Tibial artery (tissue), 4 donors: ENCODE measurements around the gene MRGPRD.

Experiments used
- DNase-seq, 2 donors: peaks; one replicate each; pipeline ENCODE4 v3.0.0-alpha.2; 2019
- H3K27ac ChIP-seq, 2 donors: fragments of 200-600 bp; sonication (generic) in 1 of 2; 1 replicate in 1 of 2; 2 replicates in 1 of 2; pipeline ENCODE4 v1.5.1; 2018 to 2019; ENCODE audit warnings: mild to moderate bottlenecking in 1 of 2
- H3K27me3 ChIP-seq, 2 donors: fragments of 200-600 bp; sonication (generic) in 1 of 2; one replicate each; pipeline versions ENCODE4 v1.5.1 to v1.6.0; 2016 to 2019
- H3K36me3 ChIP-seq, 3 donors: fragments of 200-600 bp; sonication (generic) in 2 of 3; one replicate each; pipeline ENCODE4 v1.5.1; 2016 to 2019; ENCODE audit warnings: mild to moderate bottlenecking in 2 of 3
- H3K4me1 ChIP-seq, 4 donors: fragments of 200-600 bp; sonication (generic) in 2 of 4; 1 replicate in 3 of 4; 2 replicates in 1 of 4; pipeline ENCODE4 v1.5.1; 2016 to 2019
- H3K4me3 ChIP-seq, 2 donors: fragments of 200-600 bp; sonication (generic) in 1 of 2; 1 replicate in 1 of 2; 2 replicates in 1 of 2; pipeline ENCODE4 v1.5.1; 2018 to 2019; ENCODE audit warnings: mild to moderate bottlenecking in 2 of 2
- H3K9me3 ChIP-seq, 3 donors: fragments of 200-600 bp; sonication (generic) in 1 of 3; one replicate each; pipeline ENCODE4 v1.5.1; 2016 to 2019
- intact Hi-C: fragments of 100-400 bp; cut with DNase I; formaldehyde crosslinking; loops from one replicate; pipeline ENCODE4 v1.15.0; 2023; ENCODE audit warnings: low total_unique reads
- TF ChIP-seq, protein P1 (sequence below), 2 experiments: fragments of 200-600 bp in 1 of 2; fragments of 450-650 bp in 1 of 2; IDR thresholded peaks; one replicate each; pipeline ENCODE4 v1.5.1; 2017 to 2019; ENCODE audit warnings: antibody characterized with exemption in 2 of 2, mild to moderate bottlenecking in 1 of 2, moderate library complexity in 1 of 2

The MRGPRD gene

DNA sequence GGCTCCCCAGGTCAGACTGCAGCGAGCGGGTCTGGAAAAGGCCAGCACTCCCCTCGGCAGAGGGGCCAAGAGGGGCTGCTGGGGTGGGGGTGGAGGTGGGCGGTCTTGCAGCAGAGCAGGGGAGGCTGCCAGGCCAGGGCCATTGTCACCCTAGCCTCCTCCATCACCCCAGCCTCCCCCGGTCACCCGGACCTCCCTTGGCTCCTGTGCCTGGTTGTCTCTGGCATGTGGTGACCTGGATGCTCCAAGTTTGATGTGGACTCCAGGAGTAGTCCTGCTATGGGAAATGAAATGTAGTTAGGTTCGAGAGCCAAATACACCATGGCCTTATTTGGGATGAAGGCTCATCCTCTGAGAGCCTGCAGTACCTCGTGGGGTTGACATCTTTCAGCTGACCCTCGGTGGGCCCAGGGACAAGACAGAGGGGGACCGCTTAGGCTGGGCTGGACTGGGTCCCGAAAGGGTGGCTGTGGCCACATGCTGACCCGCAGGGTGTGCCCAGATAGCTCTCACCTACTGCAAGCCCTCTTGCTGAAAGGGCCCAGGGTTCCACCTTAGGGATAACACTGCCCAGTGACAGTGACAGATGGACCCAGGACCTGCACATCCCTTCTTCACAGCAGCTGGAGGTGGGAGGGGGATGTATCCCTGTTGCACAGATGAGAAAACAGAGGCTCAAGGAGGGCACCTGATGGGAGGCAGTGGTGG is 24.1 kb downstream of the MRGPRD start:
- Histone ChIP-seq H3K9me3 (no peaks in the 10 kb centered on the region), H3K4me3 (no peak overlapping the region), H3K27ac (no peak overlapping the region), H3K36me3 (no peaks in the 10 kb centered on the region), H3K27me3 (no peaks in the 10 kb centered on the region), H3K4me1 (peaks cover 0 to 8% (median 2%) of the 10 kb centered on the region in 4 donors)
- no peak for DNase-seq
- intact Hi-C loops: no loop called here
- TF ChIP-seq, protein P1, sequence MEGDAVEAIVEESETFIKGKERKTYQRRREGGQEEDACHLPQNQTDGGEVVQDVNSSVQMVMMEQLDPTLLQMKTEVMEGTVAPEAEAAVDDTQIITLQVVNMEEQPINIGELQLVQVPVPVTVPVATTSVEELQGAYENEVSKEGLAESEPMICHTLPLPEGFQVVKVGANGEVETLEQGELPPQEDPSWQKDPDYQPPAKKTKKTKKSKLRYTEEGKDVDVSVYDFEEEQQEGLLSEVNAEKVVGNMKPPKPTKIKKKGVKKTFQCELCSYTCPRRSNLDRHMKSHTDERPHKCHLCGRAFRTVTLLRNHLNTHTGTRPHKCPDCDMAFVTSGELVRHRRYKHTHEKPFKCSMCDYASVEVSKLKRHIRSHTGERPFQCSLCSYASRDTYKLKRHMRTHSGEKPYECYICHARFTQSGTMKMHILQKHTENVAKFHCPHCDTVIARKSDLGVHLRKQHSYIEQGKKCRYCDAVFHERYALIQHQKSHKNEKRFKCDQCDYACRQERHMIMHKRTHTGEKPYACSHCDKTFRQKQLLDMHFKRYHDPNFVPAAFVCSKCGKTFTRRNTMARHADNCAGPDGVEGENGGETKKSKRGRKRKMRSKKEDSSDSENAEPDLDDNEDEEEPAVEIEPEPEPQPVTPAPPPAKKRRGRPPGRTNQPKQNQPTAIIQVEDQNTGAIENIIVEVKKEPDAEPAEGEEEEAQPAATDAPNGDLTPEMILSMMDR (IDR thresholded peaks at IDR 0.05): no peak

DNA sequence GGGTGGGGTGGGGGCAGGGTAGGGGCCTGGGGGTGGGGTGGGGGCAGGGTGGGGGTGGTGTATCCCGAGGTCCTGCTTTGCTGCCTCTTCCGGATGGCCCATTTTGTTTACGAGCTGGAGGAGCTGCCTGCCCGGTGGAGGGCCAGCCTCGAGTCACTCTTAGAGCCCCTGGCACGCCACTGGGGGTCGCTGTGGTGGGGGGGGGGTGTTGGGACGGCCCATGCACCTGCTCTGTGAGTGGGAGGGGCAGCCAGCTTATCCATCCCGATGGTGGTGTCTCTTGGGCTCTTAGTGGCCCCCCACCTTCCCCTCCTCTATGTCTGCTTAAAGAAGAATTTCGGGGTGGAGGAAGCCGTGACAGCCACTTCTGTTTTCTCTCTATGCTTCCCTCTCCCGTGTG is 24.6 kb downstream of the MRGPRD start:
- TF ChIP-seq, protein P1 (IDR thresholded peaks at IDR 0.05): peak in 1 of 2 experiments; percentile 17
- H3K4me1 ChIP-seq: peaks cover 0 to 8% (median 2%) of the 10 kb centered on the region in 4 donors
- H3K9me3 ChIP-seq: no peaks in the 10 kb centered on the region
- peak in 1 of 2 donors; percentile 62 for DNase-seq
- no peaks in the 10 kb centered on the region for H3K27me3 ChIP-seq
- intact Hi-C loops: no loop called here
- no peak overlapping the region for H3K4me3 ChIP-seq
- no peaks in the 10 kb centered on the region for H3K36me3 ChIP-seq
- no peak overlapping the region for H3K27ac ChIP-seq

DNA sequence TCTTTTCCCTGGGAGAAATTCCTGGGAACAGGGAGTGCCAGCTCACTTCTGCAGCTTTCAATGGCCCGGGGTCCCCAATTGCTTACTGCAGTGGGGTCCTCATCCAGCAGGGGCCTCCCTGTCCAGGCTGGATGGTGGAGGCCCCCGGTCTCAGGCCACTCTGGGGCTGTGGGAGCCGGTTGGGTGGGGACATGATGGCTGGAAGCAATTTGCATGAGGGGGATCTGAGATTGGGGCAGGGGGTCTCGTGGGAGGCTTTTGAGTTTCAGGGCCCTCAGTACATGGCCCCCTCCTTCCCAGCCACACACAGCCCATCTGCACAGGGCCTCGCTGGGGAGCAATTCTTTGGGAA is 25.2 kb downstream of the MRGPRD start:
- Histone ChIP-seq H3K27me3 (no peaks in the 10 kb centered on the region), H3K27ac (no peak overlapping the region), H3K9me3 (no peaks in the 10 kb centered on the region), H3K4me1 (peaks cover 0 to 8% (median 2%) of the 10 kb centered on the region in 4 donors), H3K36me3 (no peaks in the 10 kb centered on the region), H3K4me3 (no peak overlapping the region)
- intact Hi-C loops: no loop called here
- peak in 1 of 2 donors; percentile 60 for DNase-seq
- TF ChIP-seq, protein P1 (IDR thresholded peaks at IDR 0.05): no peak

DNA sequence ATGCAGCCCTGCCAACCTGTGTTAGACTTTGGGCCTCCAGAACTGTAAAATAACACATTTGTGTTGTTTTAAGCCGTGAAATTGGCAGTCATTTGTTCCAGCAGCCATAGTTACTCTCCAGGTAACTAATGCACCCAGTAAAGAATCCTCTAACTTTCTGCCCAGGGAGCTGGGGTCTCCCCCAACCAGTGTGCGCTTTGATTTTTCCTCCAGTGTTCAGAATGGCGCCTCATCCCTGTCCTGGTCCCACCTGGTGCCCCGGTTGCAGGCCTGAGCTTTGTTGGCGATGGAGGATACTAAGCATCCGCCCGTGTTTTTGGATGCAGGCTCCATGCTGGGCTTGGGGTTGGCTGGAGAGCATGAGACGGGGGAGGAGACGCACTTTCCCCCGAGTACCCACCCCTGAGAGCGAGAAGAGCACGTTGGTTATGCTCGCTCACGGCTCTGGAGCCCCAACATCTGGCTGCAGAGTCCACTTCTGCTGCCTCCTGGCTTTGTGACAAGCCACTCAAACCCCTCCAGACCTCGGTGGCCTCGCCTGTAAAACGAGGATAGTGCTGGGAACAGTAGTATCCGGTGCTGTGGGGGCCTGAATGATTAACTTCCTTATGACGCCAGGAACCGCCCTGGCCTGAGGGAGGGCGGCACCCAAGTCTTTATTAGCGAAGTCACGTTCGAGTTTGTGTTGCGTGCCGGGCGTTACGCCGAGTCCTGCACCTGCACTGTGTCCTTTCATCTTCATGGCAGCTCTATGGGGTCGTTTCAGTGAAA is 25.8 kb downstream of the MRGPRD start:
- peak; percentile 46 to 62 for DNase-seq
- Histone ChIP-seq H3K27me3 (no peaks in the 10 kb centered on the region), H3K36me3 (no peaks in the 10 kb centered on the region), H3K9me3 (no peaks in the 10 kb centered on the region), H3K4me1 (peaks cover 0 to 10% (median 2%) of the 10 kb centered on the region in 4 donors), H3K27ac (no peak overlapping the region), H3K4me3 (no peak overlapping the region)
- intact Hi-C loops: no loop called here
- TF ChIP-seq, protein P1 (IDR thresholded peaks at IDR 0.05): no peak

DNA sequence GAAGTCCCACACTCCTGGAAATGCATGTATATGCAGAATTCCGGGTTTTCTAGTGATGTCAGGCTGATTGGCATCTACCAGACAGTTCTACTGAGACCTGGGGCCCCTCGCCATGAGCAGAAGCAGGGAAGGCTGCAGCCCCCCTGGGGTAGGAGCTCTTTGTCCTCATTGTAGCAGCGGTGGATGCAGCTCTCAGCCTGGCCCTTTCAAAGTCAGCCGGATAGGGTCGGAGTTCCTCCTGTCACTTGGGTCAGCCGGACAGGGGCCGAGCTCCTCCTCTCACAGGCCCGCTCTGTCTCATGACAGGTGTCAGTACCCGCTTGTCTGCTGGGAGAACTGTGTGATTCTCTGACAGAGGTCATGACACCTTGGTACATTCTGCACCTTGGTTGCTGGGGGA is 30.0 kb downstream of the MRGPRD start:
- no peak for DNase-seq
- Histone ChIP-seq H3K9me3 (no peaks in the 10 kb centered on the region), H3K4me3 (no peak overlapping the region), H3K36me3 (no peaks in the 10 kb centered on the region), H3K27ac (no peak overlapping the region), H3K27me3 (no peaks in the 10 kb centered on the region), H3K4me1 (peaks cover 0 to 18% (median 10%) of the 10 kb centered on the region in 4 donors)
- TF ChIP-seq, protein P1 (IDR thresholded peaks at IDR 0.05): no peak
- intact Hi-C loops: no loop called here
